ENCODE results near the gene PER1. TPM values are rescaled to one million over a fixed set of nuclear protein-coding genes. Genes with fewer than 3 reads are reported as not detected.

Gene PER1
- total RNA-seq, 1 experiment from 2014 or later = 17.1 TPM

DNA sequence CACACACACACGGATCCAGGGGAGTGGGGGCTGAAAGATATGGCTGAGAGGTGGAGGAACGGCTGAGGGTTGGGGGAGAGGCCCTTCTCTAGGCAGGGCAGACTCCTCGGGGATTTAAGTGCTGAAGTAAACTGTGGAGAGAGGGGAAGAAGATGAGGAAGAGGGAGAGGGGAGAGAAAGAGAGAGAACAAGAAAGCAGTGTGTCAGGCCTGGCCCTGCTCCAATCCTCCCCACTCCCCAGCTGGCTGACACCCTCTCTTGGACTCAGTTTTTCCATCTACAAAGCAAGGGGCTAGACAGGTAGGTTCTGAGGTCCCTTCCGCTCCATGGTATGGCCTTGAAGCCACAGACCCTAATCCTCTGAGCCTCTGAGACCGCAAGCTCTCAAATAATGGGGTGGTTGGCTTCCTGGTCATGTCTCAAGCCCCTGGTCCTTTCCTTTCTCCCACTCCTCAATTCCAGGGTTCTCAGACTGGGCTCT is 8.6 kb upstream of the PER1 start:
- Histone ChIP-seq H3K36me3 (ENCODE audit: control insufficient read depth, insufficient read depth, low read length) (no peaks in the 10 kb centered on the region; the same call in none of the 2 replicates), H3K9me3 (ENCODE audit: control insufficient read depth, insufficient read depth, low read depth, low read length) (no peaks in the 10 kb centered on the region), H3K4me3 (ENCODE audit: low read depth in 2 of 2, low read length in 2 of 2) (peak overlapping the region in 1 of 2 experiments; percentile 18; a peak in 1 of 4 replicates), H3K27me3 (ENCODE audit: control insufficient read depth, insufficient read depth, low read length) (no peaks in the 10 kb centered on the region), H3K27ac (ENCODE audit: low read length) (peak overlapping the region; percentile 26; the same call in 1 of the 2 replicates), H3K4me1 (ENCODE audit: control insufficient read depth, insufficient read depth, low read length) (peaks cover 32% of the 10 kb centered on the region)
- CTCF ChIA-PET = interaction anchor here (0.5 kb wide), 1 partner anchor 39 kb away, joined by 3 read pairs; no protein-coding TSS in a partner anchor
- in situ Hi-C loops (cut with HindIII; ENCODE audit: low pct_unique_long_range_greater_than_20kb, low sequenced_read_pairs) (no loop called here), intact Hi-C loops (cut with micrococcal nuclease; ENCODE audit: unreplicated experiment) (no loop called here)
- ATAC-seq (no peak), DNase-seq (ENCODE audit: low read depth, low spot score) (no peak)
- POLR2A ChIA-PET = no interaction called here
- BruUV-seq (replicated peaks) = no TSS peak
- TF ChIP-seq POLR2AphosphoS5 (IDR thresholded peaks at IDR 0.05; ENCODE audit: low read depth, low read length) (no peak), SIN3A (IDR thresholded peaks at IDR 0.05; ENCODE audit: borderline replicate concordance, insufficient read depth, low read depth, low read length) (no peak)
- TF ChIP-seq, protein P1, sequence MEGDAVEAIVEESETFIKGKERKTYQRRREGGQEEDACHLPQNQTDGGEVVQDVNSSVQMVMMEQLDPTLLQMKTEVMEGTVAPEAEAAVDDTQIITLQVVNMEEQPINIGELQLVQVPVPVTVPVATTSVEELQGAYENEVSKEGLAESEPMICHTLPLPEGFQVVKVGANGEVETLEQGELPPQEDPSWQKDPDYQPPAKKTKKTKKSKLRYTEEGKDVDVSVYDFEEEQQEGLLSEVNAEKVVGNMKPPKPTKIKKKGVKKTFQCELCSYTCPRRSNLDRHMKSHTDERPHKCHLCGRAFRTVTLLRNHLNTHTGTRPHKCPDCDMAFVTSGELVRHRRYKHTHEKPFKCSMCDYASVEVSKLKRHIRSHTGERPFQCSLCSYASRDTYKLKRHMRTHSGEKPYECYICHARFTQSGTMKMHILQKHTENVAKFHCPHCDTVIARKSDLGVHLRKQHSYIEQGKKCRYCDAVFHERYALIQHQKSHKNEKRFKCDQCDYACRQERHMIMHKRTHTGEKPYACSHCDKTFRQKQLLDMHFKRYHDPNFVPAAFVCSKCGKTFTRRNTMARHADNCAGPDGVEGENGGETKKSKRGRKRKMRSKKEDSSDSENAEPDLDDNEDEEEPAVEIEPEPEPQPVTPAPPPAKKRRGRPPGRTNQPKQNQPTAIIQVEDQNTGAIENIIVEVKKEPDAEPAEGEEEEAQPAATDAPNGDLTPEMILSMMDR (IDR thresholded peaks at IDR 0.05) = no peak
- TF ChIP-seq, protein P2, sequence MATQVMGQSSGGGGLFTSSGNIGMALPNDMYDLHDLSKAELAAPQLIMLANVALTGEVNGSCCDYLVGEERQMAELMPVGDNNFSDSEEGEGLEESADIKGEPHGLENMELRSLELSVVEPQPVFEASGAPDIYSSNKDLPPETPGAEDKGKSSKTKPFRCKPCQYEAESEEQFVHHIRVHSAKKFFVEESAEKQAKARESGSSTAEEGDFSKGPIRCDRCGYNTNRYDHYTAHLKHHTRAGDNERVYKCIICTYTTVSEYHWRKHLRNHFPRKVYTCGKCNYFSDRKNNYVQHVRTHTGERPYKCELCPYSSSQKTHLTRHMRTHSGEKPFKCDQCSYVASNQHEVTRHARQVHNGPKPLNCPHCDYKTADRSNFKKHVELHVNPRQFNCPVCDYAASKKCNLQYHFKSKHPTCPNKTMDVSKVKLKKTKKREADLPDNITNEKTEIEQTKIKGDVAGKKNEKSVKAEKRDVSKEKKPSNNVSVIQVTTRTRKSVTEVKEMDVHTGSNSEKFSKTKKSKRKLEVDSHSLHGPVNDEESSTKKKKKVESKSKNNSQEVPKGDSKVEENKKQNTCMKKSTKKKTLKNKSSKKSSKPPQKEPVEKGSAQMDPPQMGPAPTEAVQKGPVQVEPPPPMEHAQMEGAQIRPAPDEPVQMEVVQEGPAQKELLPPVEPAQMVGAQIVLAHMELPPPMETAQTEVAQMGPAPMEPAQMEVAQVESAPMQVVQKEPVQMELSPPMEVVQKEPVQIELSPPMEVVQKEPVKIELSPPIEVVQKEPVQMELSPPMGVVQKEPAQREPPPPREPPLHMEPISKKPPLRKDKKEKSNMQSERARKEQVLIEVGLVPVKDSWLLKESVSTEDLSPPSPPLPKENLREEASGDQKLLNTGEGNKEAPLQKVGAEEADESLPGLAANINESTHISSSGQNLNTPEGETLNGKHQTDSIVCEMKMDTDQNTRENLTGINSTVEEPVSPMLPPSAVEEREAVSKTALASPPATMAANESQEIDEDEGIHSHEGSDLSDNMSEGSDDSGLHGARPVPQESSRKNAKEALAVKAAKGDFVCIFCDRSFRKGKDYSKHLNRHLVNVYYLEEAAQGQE (IDR thresholded peaks at IDR 0.05; ENCODE audit: insufficient read depth in 1 of 2, low read depth in 2 of 2, low read length in 1 of 2) = no peak

DNA sequence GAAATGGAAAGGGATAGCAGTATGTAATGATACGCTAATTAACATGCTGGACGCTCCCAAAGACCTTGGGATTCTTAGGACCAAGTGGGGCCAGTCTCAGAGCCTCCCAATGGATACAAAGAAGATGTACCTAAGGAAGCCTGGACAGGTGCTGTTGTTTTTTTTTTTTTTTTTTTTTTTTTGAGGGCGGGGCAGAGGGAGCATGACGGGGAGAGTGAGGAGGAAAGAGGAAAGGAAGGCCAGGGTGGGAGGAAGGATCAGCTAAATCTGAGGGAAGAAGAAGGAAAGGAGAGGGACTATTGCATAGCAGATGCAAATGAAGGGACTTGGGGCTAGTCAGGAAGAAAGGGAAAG is 8.0 kb upstream of the PER1 start:
- in situ Hi-C loops (cut with HindIII; ENCODE audit: low pct_unique_long_range_greater_than_20kb, low sequenced_read_pairs) (no loop called here), intact Hi-C loops (cut with micrococcal nuclease; ENCODE audit: unreplicated experiment) (no loop called here)
- CTCF ChIA-PET = no interaction called here
- no peak overlapping the region for H3K4me3 ChIP-seq (ENCODE audit: low read depth in 2 of 2, low read length in 2 of 2)
- no peak for DNase-seq (ENCODE audit: low read depth, low spot score)
- no peak for ATAC-seq
- no peaks in the 10 kb centered on the region for H3K9me3 ChIP-seq (ENCODE audit: control insufficient read depth, insufficient read depth, low read depth, low read length)
- no peaks in the 10 kb centered on the region; the same call in none of the 2 replicates for H3K36me3 ChIP-seq (ENCODE audit: control insufficient read depth, insufficient read depth, low read length)
- no peaks in the 10 kb centered on the region for H3K27me3 ChIP-seq (ENCODE audit: control insufficient read depth, insufficient read depth, low read length)
- peaks cover 32% of the 10 kb centered on the region for H3K4me1 ChIP-seq (ENCODE audit: control insufficient read depth, insufficient read depth, low read length)
- POLR2A ChIA-PET = no interaction called here
- TF ChIP-seq, protein P2 (IDR thresholded peaks at IDR 0.05; ENCODE audit: insufficient read depth in 1 of 2, low read depth in 2 of 2, low read length in 1 of 2) = no peak
- no peak for TF ChIP-seq POLR2AphosphoS5 (IDR thresholded peaks at IDR 0.05; ENCODE audit: low read depth, low read length)
- TF ChIP-seq, protein P1 (IDR thresholded peaks at IDR 0.05) = no peak
- TF ChIP-seq TCF7L2 (IDR thresholded peaks at IDR 0.05; ENCODE audit: low read depth, low read length) = no peak
- no peak for TF ChIP-seq SIN3A (IDR thresholded peaks at IDR 0.05; ENCODE audit: borderline replicate concordance, insufficient read depth, low read depth, low read length)
- no TSS peak for BruUV-seq (replicated peaks)
- H3K27ac ChIP-seq (ENCODE audit: low read length) = peak overlapping the region; percentile 26; the same call in 1 of the 2 replicates

All from Panc1 (cell line).